ENCODE results near the gene PPP2R2D.

The PPP2R2D gene

GRCh38 chr10:131979336-131979735 is 78.5 kb downstream of the PPP2R2D start:
- no peak for DNase-seq (ENCODE audit: low read depth)
- H3K4me3 ChIP-seq (replicated peaks; ENCODE audit: low read depth, low read length), result peak overlapping the region; percentile 73
- no peak for TF ChIP-seq CTCF (IDR thresholded peaks at IDR 0.05; ENCODE audit: low read length, missing control alignments)

DNA sequence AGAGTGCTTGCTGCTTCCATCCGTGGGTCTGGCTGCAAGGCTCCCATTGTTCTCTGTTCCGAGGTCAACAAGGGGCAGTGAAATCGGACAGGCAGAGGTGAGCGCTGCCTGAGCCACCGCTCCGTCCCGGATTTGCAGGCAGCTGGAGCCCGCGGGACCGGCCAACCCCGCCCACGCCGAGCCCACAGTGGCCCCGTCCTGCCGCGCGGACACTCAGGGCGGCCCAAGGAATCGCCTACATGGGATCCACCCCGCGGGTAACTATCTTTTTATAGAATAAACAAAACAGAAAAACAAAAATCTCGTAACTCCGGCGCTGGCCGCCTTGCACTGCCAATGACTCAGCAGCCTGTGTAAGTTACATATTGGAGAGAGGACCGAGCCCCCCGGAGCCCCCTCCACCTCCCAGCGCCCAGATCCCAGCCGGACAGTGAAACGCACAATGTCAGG is 79.0 kb downstream of the PPP2R2D start:
- TF ChIP-seq CTCF (IDR thresholded peaks at IDR 0.05; ENCODE audit: low read length, missing control alignments), result no peak
- peak; percentile 40 for DNase-seq (ENCODE audit: low read depth)
- H3K4me3 ChIP-seq (replicated peaks; ENCODE audit: low read depth, low read length), result peak overlapping the region; percentile 73

- TF ChIP-seq CTCF (IDR thresholded peaks at IDR 0.05; ENCODE audit: low read length, missing control alignments), result no peak
- DNase-seq (ENCODE audit: low read depth), result no peak
- H3K4me3 ChIP-seq (replicated peaks; ENCODE audit: low read depth, low read length), result peak overlapping the region; percentile 73
These were observed 79.5 kb downstream of the PPP2R2D start for GRCh38 chr10:131980321-131980720.

- no peak for TF ChIP-seq CTCF (IDR thresholded peaks at IDR 0.05; ENCODE audit: low read length, missing control alignments)
- peak overlapping the region; percentile 73 for H3K4me3 ChIP-seq (replicated peaks; ENCODE audit: low read depth, low read length)
- no peak for DNase-seq (ENCODE audit: low read depth)
These were observed 80.1 kb downstream of the PPP2R2D start for GRCh38 chr10:131980761-131981428.

GRCh38 chr10:131981429-131982184 is 80.8 kb downstream of the PPP2R2D start, which contains the start of gene BNIP3:
BNIP3 (minus strand) TSS chr10:131981923; CDS start chr10:131981806, 117 bp downstream.
- peak; percentile 96 for DNase-seq (ENCODE audit: low read depth)
- H3K4me3 ChIP-seq (replicated peaks; ENCODE audit: low read depth, low read length), result peak within 1 kb of the TSS; percentile 73
- TF ChIP-seq CTCF (IDR thresholded peaks at IDR 0.05; ENCODE audit: low read length, missing control alignments), result no peak

- no peak for TF ChIP-seq CTCF (IDR thresholded peaks at IDR 0.05; ENCODE audit: low read length, missing control alignments)
- H3K4me3 ChIP-seq (replicated peaks; ENCODE audit: low read depth, low read length), result peak overlapping the region; percentile 61
- no peak for DNase-seq (ENCODE audit: low read depth)
These were observed 81.5 kb downstream of the PPP2R2D start for GRCh38 chr10:131982185-131982756.

All from fibroblast of pulmonary artery (primary cell).